ENCODE measurements around the gene C12orf57. TPM values are rescaled to one million over a fixed set of nuclear protein-coding genes. Genes with fewer than 3 reads are reported as not detected.

Gene C12orf57
- total RNA-seq, 1 donor from 2014 or later: 236 TPM

DNA sequence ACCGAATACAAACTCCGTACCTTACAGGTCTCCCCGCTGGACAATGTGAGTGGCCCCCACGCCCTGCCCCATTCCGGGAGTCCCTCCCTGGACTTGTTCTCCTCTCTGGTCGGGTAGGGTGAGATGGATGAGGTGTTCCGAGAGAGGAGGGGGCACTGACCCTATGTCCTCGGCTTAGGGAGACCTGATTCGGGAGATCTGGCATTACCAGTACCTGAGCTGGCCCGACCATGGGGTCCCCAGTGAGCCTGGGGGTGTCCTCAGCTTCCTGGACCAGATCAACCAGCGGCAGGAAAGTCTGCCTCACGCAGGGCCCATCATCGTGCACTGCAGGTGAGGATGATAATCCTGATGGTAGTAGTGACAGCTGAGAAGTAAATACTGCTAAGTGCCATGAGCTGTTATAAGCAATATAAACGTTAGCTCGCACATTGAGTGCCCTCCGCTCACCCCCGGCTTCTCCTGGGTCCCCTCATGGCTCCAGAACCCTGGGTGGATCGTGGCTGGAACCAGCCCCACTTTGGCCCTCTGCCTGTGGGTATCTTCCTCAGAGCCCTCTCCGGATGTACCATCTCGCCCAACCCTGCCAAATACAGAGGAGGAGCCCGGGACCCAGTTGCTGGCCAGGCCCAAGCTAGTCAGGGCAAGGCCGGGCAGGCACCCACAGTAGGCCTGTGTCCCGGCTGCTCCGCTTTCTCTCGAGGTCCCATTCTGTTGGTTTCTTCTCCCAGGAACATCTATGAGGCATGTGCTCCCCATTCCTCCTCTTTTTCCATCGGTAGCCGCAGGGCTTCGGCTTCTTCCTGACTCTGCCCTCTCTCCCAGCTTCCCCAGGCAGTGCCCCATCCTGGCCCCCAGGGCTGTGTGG lies 14.2 kb downstream of the C12orf57 start:
- no peak overlapping the region for H3K4me3 ChIP-seq (ENCODE audit: low read depth, low read length)
- H3K27me3 ChIP-seq (ENCODE audit: control insufficient read depth, insufficient read depth, low read length): no peaks in the 10 kb centered on the region
- DNase-seq (ENCODE audit: low read depth): no peak
- H3K36me3 ChIP-seq (ENCODE audit: control insufficient read depth, insufficient read depth, low read length): no peaks in the 10 kb centered on the region
- TF ChIP-seq, protein P1, sequence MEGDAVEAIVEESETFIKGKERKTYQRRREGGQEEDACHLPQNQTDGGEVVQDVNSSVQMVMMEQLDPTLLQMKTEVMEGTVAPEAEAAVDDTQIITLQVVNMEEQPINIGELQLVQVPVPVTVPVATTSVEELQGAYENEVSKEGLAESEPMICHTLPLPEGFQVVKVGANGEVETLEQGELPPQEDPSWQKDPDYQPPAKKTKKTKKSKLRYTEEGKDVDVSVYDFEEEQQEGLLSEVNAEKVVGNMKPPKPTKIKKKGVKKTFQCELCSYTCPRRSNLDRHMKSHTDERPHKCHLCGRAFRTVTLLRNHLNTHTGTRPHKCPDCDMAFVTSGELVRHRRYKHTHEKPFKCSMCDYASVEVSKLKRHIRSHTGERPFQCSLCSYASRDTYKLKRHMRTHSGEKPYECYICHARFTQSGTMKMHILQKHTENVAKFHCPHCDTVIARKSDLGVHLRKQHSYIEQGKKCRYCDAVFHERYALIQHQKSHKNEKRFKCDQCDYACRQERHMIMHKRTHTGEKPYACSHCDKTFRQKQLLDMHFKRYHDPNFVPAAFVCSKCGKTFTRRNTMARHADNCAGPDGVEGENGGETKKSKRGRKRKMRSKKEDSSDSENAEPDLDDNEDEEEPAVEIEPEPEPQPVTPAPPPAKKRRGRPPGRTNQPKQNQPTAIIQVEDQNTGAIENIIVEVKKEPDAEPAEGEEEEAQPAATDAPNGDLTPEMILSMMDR (IDR thresholded peaks at IDR 0.05; ENCODE audit: insufficient read depth, low read length, poor library complexity, severe bottlenecking): no peak

DNA sequence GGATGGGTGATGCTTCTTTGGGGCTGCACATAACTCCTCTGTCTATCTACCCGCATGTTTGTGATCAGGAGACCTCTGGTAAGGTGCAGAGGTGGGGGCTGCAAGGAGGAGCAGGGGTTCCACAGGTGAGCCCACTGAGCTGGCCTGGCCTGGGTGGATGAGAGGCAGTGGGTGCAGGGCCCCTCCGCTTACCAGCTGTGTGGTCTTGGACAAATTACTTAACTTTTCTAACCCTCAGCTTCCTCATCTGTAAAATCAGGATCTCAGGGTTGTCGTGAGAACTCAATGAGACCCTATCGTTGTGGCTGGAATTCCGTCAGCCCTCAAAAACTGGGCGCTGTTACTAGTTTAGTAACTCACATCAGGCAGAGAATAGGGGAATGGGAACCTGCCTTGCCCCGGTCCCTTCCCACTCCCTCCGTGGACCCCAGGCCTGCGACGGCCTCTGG lies 14.8 kb downstream of the C12orf57 start:
- H3K27me3 ChIP-seq (ENCODE audit: control insufficient read depth, insufficient read depth, low read length): no peaks in the 10 kb centered on the region
- H3K4me3 ChIP-seq (ENCODE audit: low read depth, low read length): no peak overlapping the region
- H3K36me3 ChIP-seq (ENCODE audit: control insufficient read depth, insufficient read depth, low read length): no peaks in the 10 kb centered on the region
- TF ChIP-seq, protein P1 (IDR thresholded peaks at IDR 0.05; ENCODE audit: insufficient read depth, low read length, poor library complexity, severe bottlenecking): no peak
- no peak for DNase-seq (ENCODE audit: low read depth)

DNA sequence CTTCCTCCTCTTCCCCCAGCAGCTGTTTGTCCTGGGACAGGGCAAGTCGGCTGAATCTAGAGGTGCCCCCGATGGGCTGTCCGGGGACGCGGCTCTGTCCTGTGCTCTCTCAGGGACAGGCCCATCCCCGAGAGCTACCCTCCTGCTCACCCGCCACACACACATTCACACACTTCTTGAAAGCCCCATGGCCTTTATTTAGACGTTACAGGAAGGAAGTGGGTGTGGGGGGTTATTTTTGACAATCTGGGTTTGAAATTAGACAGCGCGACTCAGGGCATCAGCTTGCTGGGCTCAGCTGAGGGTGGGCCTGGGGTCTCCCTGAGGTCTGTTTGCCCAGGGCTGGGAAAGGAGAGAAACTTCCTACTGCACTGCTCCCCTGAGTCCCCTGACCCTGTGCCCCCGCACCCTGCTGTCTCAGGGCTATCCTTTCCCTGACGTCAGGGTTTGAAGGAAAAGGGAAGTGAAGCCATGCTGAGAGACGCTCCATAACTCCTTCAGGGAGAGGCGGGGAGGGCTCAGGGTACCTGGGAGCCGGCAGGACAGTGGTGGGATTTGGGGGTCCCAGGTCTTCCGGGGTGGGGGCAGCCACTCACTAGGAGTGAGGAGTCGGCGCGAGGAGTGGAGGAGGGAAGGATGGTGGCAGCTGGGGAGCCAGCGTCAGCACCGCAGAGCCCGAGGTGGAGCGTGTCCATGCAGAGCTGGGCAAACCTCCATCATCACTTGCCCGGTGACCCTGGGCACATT lies 15.4 kb downstream of the C12orf57 start:
- TF ChIP-seq, protein P1 (IDR thresholded peaks at IDR 0.05; ENCODE audit: insufficient read depth, low read length, poor library complexity, severe bottlenecking): no peak
- DNase-seq (ENCODE audit: low read depth): no peak
- H3K4me3 ChIP-seq (ENCODE audit: low read depth, low read length): no peak overlapping the region

DNA sequence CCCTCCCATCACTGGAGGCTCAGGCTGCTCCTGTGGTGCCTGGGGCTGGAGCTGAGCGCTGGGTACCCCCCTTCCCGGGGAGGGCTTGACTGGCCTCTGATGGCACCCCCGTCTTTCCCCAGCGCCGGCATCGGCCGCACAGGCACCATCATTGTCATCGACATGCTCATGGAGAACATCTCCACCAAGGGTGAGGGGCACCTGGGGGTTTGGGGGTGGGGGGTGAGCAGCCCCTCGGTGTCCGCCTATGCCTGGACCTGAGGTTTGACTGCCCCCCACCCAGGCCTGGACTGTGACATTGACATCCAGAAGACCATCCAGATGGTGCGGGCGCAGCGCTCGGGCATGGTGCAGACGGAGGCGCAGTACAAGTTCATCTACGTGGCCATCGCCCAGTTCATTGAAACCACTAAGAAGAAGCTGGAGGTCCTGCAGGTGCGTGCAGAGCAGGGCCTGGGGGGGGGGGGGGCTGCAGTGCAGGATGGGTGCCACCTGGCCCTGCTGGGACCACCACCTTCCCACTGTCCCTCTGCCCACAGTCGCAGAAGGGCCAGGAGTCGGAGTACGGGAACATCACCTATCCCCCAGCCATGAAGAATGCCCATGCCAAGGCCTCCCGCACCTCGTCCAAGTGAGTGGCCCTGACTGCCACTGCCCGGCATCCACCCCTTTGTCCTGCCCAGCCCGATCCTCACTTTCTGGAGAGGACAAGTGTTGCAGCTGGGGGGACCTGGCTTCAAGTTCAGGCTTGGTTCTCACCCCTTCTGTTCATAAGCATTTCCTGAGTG lies 16.2 kb downstream of the C12orf57 start:
- Histone ChIP-seq H3K4me3 (ENCODE audit: low read depth, low read length) (no peak overlapping the region), H3K36me3 (ENCODE audit: control insufficient read depth, insufficient read depth, low read length) (no peaks in the 10 kb centered on the region), H3K27me3 (ENCODE audit: control insufficient read depth, insufficient read depth, low read length) (no peaks in the 10 kb centered on the region)
- no peak for DNase-seq (ENCODE audit: low read depth)
- TF ChIP-seq, protein P1 (IDR thresholded peaks at IDR 0.05; ENCODE audit: insufficient read depth, low read length, poor library complexity, severe bottlenecking): no peak

More for the DNA sequence above, 15.4 kb downstream of the C12orf57 start:
- Histone ChIP-seq H3K27me3 (ENCODE audit: control insufficient read depth, insufficient read depth, low read length) (no peaks in the 10 kb centered on the region), H3K36me3 (ENCODE audit: control insufficient read depth, insufficient read depth, low read length) (no peaks in the 10 kb centered on the region)

DNA sequence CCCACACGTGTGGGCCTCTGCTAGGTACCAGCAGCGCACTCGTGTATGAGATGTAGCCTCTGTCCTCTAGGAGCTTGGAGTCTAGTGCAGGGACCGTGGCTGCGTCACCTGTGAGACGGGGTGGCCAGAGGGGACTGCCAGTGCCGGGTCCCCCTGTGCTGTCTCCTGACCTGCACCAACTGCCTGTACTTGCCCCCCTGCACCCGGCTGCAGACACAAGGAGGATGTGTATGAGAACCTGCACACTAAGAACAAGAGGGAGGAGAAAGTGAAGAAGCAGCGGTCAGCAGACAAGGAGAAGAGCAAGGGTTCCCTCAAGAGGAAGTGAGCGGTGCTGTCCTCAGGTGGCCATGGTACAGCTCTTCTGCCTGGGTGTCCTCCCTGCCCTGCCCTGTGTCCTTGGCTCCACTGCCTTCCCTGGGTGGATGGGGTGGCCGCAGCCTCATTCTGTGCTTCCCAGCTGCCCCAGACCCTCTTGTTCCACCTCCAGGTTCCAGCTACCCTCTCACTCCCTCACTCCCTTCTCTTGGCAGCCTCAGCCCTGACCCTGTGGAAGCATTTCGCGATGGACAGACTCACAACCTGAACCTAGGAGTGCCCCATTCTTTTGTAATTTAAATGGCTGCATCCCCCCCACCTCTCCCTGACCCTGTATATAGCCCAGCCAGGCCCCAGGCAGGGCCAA lies 16.9 kb downstream of the C12orf57 start:
- Histone ChIP-seq H3K36me3 (ENCODE audit: control insufficient read depth, insufficient read depth, low read length) (no peaks in the 10 kb centered on the region), H3K27me3 (ENCODE audit: control insufficient read depth, insufficient read depth, low read length) (no peaks in the 10 kb centered on the region), H3K4me3 (ENCODE audit: low read depth, low read length) (no peak overlapping the region)
- DNase-seq (ENCODE audit: low read depth): no peak
- TF ChIP-seq, protein P1 (IDR thresholded peaks at IDR 0.05; ENCODE audit: insufficient read depth, low read length, poor library complexity, severe bottlenecking): no peak
